ENCODE measurements around the gene MPST. TPM values are rescaled to one million over a fixed set of nuclear protein-coding genes. Genes with fewer than 3 reads are reported as not detected.
"Not testable (repeated sequence)": the region's sequence is repeated elsewhere in the genome, so short reads cannot be mapped to it uniquely, and the experiment has no call there.

Gene MPST
- total RNA-seq, 1 experiment from 2014 or later = 66.6 TPM

DNA sequence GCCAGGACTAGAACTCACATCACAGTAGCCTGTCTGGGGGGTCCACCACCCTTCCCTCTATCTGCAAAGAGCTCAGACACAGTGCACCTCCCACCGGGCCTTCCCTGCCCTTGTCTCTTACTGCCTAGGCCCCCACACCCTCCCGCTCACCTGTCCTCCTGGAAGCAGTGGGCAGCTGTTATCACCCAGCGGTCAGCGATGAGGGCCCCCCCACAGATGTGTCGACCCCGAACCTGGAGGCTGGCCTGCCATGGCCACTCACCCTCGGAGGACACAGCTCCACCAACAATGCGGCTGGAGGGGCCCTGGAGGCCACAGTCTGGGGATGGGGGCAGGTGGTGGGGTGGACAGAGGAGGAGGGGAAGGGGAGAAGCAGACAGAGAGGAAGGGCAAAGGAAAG, 50.8 kb downstream of the MPST start:
- Histone ChIP-seq H3K36me3 (ENCODE audit: insufficient read depth, low read length, poor library complexity, severe bottlenecking) (no peaks in the 10 kb centered on the region), H3K4me3 (ENCODE audit: low read depth, low read length, poor library complexity, severe bottlenecking) (no peak overlapping the region), H3K4me1 (ENCODE audit: insufficient read depth, low read length, poor library complexity, severe bottlenecking) (no peaks in the 10 kb centered on the region), H3K27ac (ENCODE audit: low read depth, low read length, poor library complexity, severe bottlenecking) (no peak overlapping the region), H3K27me3 (replicated peaks; ENCODE audit: insufficient read depth, low read depth, low read length, poor library complexity) (peaks cover 38% of the 10 kb centered on the region), H3K9me3 (ENCODE audit: low read depth, low read length, poor library complexity, severe bottlenecking) (no peaks in the 10 kb centered on the region)
- DNase-seq (ENCODE audit: low spot score) = no peak
- BruUV-seq (replicated peaks) = no TSS peak
- ChIA-PET CTCF (no interaction called here), POLR2A (ENCODE audit: low non-redundant PET) (no interaction called here)
- intact Hi-C loops (cut with micrococcal nuclease; ENCODE audit: unreplicated experiment) = no loop called here
- TF ChIP-seq, protein P1, sequence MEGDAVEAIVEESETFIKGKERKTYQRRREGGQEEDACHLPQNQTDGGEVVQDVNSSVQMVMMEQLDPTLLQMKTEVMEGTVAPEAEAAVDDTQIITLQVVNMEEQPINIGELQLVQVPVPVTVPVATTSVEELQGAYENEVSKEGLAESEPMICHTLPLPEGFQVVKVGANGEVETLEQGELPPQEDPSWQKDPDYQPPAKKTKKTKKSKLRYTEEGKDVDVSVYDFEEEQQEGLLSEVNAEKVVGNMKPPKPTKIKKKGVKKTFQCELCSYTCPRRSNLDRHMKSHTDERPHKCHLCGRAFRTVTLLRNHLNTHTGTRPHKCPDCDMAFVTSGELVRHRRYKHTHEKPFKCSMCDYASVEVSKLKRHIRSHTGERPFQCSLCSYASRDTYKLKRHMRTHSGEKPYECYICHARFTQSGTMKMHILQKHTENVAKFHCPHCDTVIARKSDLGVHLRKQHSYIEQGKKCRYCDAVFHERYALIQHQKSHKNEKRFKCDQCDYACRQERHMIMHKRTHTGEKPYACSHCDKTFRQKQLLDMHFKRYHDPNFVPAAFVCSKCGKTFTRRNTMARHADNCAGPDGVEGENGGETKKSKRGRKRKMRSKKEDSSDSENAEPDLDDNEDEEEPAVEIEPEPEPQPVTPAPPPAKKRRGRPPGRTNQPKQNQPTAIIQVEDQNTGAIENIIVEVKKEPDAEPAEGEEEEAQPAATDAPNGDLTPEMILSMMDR (conservative IDR thresholded peaks at IDR 0.05; ENCODE audit: low read depth, low read length) = no peak
- TF ChIP-seq EZH2 (IDR thresholded peaks at IDR 0.05; ENCODE audit: borderline replicate concordance, low read depth, low read length, poor library complexity, severe bottlenecking) = no peak

DNA sequence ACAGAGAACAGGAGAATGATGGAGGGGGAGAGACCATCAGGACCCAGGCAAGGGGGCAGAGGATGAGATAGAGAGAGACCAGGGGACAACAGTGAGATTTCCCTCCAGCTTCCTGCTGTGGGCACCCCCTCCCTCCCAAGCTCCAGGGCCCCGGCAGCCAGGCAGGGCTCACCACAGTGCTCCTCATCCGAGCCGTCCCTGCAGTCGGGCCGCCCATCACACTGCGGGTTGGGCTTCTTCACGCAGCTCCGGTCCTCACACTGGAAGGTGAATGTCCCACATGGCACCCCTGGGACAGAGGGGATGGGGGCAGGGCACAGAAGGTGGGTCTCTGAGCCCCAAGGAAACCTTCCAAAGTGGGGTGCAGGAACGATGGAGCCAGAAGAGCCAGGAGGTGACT, 51.2 kb downstream of the MPST start:
- intact Hi-C loops (cut with micrococcal nuclease; ENCODE audit: unreplicated experiment) = no loop called here
- no peak overlapping the region for H3K4me3 ChIP-seq (ENCODE audit: low read depth, low read length, poor library complexity, severe bottlenecking)
- DNase-seq (ENCODE audit: low spot score) = no peak
- no peaks in the 10 kb centered on the region for H3K4me1 ChIP-seq (ENCODE audit: insufficient read depth, low read length, poor library complexity, severe bottlenecking)
- ChIA-PET POLR2A (ENCODE audit: low non-redundant PET) (no interaction called here), CTCF (no interaction called here)
- no peaks in the 10 kb centered on the region for H3K9me3 ChIP-seq (ENCODE audit: low read depth, low read length, poor library complexity, severe bottlenecking)
- H3K36me3 ChIP-seq (ENCODE audit: insufficient read depth, low read length, poor library complexity, severe bottlenecking) = no peaks in the 10 kb centered on the region
- TF ChIP-seq, protein P1 (conservative IDR thresholded peaks at IDR 0.05; ENCODE audit: low read depth, low read length) = no peak
- no peak for TF ChIP-seq EZH2 (IDR thresholded peaks at IDR 0.05; ENCODE audit: borderline replicate concordance, low read depth, low read length, poor library complexity, severe bottlenecking)
- H3K27ac ChIP-seq (ENCODE audit: low read depth, low read length, poor library complexity, severe bottlenecking) = no peak overlapping the region
- BruUV-seq (replicated peaks) = no TSS peak
- peaks cover 39% of the 10 kb centered on the region for H3K27me3 ChIP-seq (replicated peaks; ENCODE audit: insufficient read depth, low read depth, low read length, poor library complexity)

DNA sequence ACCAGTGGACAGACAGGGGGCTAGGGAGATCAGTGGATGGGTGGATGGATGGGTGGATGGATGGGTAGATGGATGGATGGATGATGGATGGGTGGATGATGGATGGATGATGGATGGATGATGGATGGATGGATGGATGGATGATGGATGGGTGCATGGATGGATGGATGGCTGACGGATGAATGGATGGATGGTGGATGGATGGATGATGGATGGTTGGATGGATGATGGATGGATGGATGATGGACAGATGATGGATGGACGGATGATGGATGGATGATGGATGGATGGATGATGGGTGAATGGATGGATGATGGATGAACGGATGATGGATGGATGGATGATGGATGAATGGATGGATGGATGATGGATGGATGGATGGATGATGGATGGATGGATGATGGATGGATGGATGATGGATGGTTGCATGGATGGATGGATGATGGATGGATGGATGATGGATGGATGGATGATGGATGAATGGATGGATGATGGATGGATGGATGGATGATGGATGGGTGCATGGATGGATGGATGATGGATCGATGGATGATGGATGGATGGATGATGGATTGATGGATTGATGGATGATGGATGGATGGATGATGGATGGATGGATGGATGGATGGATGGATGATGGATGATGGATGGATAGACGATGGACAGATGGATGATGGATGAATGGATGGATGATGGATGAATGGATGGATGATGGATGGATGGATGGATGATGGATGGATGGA, 52.5 kb downstream of the MPST start:
- H3K27me3 ChIP-seq (replicated peaks; ENCODE audit: insufficient read depth, low read depth, low read length, poor library complexity) = peaks cover 48% of the 10 kb centered on the region
- H3K27ac ChIP-seq (ENCODE audit: low read depth, low read length, poor library complexity, severe bottlenecking); DNase-seq (ENCODE audit: low spot score); POLR2A ChIA-PET (ENCODE audit: low non-redundant PET); BruUV-seq (replicated peaks); H3K4me1 ChIP-seq (ENCODE audit: insufficient read depth, low read length, poor library complexity, severe bottlenecking); CTCF ChIA-PET; H3K9me3 ChIP-seq (ENCODE audit: low read depth, low read length, poor library complexity, severe bottlenecking); H3K36me3 ChIP-seq (ENCODE audit: insufficient read depth, low read length, poor library complexity, severe bottlenecking); intact Hi-C loops (cut with micrococcal nuclease; ENCODE audit: unreplicated experiment); H3K4me3 ChIP-seq (ENCODE audit: low read depth, low read length, poor library complexity, severe bottlenecking): not testable (repeated sequence)

DNA sequence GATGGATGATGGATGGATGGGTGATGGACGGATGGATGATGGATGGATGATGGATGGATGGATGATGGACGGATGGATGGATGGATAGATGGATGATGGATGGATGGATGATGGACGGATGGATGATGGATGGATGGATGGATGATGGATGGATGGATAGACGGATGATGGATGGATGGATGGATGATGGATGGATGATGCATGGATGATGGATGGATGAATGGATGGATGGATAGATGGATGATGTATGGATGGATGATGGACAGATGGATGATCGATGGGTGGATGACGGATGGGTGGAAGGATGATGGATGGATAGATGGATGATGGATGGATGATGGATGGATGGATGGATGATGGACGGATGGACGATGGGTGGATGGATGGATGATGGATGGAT, 53.1 kb downstream of the MPST start:
- Histone ChIP-seq H3K27ac (ENCODE audit: low read depth, low read length, poor library complexity, severe bottlenecking) (no peak overlapping the region), H3K4me3 (ENCODE audit: low read depth, low read length, poor library complexity, severe bottlenecking) (no peak overlapping the region), H3K36me3 (ENCODE audit: insufficient read depth, low read length, poor library complexity, severe bottlenecking) (no peaks in the 10 kb centered on the region), H3K9me3 (ENCODE audit: low read depth, low read length, poor library complexity, severe bottlenecking) (no peaks in the 10 kb centered on the region), H3K27me3 (replicated peaks; ENCODE audit: insufficient read depth, low read depth, low read length, poor library complexity) (peaks cover 48% of the 10 kb centered on the region), H3K4me1 (ENCODE audit: insufficient read depth, low read length, poor library complexity, severe bottlenecking) (no peaks in the 10 kb centered on the region)
- ChIA-PET POLR2A (ENCODE audit: low non-redundant PET) (no interaction called here), CTCF (no interaction called here)
- TF ChIP-seq, protein P1 (conservative IDR thresholded peaks at IDR 0.05; ENCODE audit: low read depth, low read length) = no peak
- TF ChIP-seq EZH2 (IDR thresholded peaks at IDR 0.05; ENCODE audit: borderline replicate concordance, low read depth, low read length, poor library complexity, severe bottlenecking) = no peak
- no peak for DNase-seq (ENCODE audit: low spot score)
- no TSS peak for BruUV-seq (replicated peaks)
- intact Hi-C loops (cut with micrococcal nuclease; ENCODE audit: unreplicated experiment) = no loop called here

All from A673 (cell line).